GM19372 (cell line): ENCODE results near the gene LEF1.

ENCODE experiments used
- ATAC-seq: cut with Tn5 transposase; IDR thresholded peaks from one replicate; pipeline ENCODE4 v1.9.1; 2021; ENCODE audit warnings: mild to moderate bottlenecking, low read depth, moderate library complexity; ENCODE audit not compliant: unreplicated experiment

The LEF1 gene

GRCh38 chr4:108152980-108153379, 15.8 kb downstream of the LEF1 start:
- no peak for ATAC-seq

GRCh38 chr4:108149588-108150380, 18.9 kb downstream of the LEF1 start:
- no peak for ATAC-seq

GRCh38 chr4:108148316-108148715, 20.4 kb downstream of the LEF1 start:
- no peak for ATAC-seq

DNA sequence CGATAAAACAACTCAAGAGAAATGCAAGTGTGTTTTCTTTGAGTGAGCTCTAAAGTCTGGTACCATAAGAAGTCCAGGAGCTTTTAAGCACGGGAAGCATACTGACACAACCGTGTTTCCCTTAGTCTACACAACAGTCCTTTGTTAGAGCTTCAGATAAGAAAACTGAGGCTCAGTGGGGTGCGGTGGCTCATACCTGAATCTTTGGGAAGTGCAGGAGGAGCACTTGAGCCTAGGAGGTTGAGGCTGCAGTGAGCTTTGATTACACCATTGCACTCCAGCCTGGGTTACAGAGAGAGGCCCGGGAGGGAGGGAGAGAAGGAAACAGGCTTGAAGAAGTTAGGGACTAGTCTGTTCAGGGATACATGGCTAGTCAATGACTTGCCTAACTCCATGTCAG, 21.9 kb downstream of the LEF1 start:
- no peak for ATAC-seq

DNA sequence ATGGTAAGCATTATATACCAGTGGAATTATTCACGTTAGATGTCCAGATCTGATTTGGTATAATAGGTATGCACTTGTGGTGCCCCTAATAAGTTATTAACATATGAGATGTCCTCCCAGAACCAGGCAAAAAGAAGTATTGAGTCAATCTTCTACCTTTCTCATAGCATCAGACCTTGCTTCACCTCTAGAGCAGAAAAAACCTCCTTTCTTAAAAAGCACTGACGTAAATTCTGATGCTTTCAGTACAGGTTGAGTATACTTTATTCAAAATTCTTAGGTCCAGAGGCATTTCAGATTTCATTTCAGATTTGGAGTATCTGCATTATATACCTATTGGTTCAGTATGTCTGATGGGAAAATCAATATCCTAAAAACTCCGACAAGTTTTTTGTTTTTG, 22.4 kb downstream of the LEF1 start:
- no peak for ATAC-seq

GRCh38 chr4:108144451-108144850, 24.3 kb downstream of the LEF1 start:
- no peak for ATAC-seq

DNA sequence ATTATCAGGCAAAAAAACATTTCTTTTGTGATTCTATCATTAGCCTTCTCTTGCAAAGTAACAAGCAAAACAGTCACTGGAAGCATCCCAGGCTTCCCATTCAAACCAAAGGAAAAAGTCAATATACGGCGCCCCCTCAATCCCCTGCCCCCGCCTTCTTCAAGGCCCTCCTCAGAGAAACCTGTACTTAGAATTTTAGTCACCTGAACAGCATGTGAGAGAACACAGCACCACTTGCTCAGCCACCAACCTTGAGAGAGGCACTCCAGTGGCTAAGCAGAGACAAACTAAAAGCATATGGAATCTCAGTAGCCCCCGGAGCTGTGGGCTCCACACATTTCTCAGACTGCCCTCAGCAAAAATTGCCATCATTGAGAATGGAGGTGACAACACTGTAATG, 25.2 kb downstream of the LEF1 start:
- no peak for ATAC-seq

GRCh38 chr4:108142870-108143269, 25.9 kb downstream of the LEF1 start:
- no peak for ATAC-seq

DNA sequence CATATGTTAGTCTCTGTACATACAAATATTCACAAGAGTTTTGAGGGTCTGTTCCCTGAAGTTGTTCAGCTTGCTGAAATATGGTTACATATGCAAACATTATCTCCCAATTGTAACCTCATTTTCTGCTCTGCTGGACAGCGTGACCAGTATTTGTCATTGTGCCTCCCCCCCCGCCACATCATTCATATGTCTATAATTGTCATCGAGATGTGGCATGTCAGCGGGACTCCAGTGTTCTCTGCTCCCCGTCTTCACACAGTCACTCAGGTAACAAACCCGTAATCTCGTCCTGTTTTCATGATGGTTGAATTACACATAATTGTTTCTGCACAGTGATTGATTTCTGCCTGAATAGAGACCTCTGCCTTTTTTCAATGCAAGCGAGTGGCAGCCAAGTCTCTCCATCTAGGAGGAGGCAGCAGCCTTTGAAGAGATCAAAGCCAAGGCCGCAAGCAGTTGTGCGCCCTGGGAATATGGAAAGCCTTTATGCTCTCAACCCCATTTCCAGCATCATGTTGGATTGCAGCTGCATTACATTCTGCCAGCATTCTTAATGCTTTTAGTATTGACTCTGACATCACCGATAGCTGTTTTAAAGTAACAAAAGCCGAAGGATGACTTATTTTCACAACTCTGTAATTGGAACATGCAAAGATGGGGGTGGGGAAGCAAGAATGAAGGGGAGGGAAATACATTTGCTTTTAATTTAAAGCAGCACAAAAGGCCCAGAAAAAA, 27.4 kb downstream of the LEF1 start:
- ATAC-seq = no peak

DNA sequence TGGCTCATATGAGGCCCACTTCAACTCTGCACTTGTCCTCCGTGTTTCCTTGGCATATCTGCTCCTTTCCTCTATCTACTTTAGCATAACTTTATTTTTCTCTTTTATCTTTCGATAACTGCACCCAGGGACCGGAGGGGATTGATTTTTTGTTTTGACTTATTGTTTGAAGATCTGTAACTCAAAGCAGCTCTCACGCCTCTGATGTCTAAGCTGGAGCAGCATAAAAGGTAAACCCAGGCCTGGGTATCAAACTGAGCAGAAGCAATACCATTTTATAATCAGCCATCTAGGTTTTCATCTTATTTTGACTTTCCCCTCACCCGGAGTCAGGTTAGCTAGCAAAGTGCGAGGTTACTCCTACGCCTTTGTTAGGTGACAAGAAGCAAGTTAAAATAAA, 28.4 kb downstream of the LEF1 start:
- ATAC-seq = no peak

DNA sequence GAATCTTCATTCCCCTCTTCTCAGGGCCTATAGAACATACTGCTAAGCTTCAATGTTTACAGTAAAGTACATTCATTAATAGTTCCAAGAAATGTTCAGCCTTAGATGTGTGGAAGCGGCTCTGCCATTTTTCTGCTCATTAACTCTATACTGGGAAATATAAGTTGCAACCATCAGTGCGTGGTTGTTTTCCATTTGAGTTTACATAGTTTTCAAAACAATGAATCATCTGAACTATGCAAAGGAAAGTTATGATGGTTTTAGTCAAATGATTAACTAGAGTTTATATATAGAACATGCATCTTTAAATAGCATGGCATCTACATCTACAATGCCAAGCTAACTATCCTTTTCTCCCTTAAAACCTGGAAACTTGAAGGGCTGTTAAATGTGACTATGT, 29.6 kb downstream of the LEF1 start:
- ATAC-seq = peak; percentile 56

DNA sequence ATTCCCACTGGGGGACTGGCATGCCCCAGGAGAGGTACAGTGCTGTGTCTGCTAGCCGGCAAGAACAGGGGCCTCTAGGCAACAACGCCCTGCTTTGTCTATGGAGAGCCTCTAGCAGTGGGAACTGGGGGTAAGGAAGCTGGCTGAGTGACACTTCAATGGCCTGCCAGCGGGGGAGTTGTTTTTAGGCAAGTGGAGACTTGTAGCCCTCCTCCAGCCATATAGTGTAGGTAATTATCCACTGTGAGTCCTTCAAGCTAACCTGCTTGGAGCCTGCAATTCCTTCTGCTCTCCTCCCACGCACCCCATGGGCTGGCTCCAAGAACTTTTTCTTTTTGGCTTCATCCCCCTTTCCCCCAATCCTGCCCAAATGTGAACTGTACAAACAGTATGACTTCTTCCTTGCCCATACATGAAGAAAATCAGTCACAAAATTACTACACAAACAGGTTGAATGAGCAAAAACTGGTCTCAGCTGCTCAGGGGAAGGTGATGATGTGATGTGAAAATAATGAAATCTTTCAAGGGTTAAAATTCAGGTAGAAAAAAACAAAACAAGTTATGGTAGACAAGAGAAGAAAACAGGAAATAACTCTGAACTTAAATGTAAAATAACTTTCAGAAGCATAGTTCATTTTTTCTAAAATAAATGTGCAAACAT, 33.1 kb downstream of the LEF1 start:
- ATAC-seq = no peak

DNA sequence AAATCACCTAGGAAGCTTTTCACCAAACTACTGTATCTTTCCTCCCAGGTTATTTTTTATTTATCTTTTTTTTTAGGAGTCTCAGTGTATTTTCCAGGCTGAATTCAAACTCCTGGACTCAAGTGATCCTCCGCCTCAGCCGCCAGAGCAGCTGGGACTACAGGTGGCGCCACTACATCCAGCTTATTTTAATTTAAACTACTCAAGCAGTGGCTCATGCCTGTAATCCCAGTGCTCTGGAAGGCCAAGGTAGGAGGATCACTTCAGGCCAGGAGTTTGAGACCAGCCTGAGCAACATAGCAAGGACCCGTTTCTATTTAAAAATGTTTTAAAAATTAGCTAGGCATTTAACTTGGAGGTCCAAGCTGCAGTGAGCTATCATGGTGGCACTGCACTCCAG, 37.8 kb downstream of the LEF1 start:
- ATAC-seq = no peak

DNA sequence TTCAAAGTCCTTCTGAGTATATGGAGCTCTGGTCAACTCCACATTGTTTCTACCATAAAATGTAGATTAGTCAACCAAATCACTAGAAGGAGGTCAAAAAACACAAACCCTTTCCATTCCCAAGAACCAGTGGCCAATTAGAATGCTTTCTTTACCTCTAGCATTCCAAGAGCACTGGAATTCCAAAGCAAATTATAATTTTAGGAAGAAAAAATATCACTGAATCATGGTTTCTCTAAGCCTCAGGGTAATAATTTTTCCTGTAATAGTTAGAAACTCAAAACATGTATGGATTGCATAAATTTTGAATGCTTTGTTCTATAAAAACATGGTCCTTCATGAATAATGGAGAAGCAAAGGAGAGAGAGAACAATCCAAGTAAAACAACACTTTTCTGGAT, 39.5 kb downstream of the LEF1 start:
- no peak for ATAC-seq

GRCh38 chr4:108126806-108127205, 41.9 kb downstream of the LEF1 start:
- ATAC-seq = no peak

DNA sequence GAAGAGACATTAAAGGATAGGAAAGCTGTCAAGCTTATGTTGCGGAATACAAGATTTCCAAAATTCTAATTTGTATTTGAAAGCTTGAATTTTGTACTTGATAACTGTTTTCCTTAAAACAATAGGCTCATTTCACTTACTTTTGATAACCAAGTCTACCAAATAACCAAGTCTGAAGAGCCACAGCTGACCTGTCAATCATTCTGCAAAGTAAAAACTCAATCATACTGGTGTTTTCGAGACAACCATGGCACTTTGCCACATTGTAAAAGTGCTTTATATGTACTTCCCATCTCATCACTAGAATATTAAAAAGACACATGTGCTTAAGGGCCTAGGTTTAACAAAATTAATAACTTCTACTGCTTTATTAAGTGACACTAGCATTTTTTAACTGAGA, 47.9 kb downstream of the LEF1 start:
- ATAC-seq = no peak

DNA sequence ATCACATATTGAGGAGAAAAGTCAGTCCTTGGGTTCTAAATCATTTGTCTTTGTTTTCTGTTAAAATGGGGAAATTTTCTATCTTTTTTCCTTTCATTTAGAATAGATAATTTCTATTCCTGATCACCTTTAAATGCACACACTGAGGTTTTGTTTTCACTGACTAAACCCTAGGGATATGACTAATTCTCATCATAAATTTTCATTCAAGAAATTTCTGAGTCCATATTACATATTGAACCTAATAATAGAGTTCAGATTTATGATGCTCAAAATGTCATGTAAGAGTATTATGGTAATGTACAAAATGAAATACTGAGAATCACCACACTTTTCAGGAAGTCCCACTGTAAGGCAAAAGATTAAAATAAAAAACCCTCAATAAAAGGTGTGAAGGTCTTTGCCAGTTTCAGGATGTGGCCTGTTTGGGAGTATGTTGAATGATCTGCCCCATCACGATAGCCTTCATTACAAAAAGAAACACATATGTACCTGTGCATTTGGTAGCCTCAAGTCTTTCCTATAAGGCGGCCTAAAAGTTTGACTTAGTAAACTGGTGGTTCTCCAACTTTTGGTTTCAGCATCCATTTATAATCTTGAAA, 49.4 kb downstream of the LEF1 start:
- peak; percentile 10 for ATAC-seq

GRCh38 chr4:108118505-108118904, 50.2 kb downstream of the LEF1 start:
- ATAC-seq = peak; percentile 85

DNA sequence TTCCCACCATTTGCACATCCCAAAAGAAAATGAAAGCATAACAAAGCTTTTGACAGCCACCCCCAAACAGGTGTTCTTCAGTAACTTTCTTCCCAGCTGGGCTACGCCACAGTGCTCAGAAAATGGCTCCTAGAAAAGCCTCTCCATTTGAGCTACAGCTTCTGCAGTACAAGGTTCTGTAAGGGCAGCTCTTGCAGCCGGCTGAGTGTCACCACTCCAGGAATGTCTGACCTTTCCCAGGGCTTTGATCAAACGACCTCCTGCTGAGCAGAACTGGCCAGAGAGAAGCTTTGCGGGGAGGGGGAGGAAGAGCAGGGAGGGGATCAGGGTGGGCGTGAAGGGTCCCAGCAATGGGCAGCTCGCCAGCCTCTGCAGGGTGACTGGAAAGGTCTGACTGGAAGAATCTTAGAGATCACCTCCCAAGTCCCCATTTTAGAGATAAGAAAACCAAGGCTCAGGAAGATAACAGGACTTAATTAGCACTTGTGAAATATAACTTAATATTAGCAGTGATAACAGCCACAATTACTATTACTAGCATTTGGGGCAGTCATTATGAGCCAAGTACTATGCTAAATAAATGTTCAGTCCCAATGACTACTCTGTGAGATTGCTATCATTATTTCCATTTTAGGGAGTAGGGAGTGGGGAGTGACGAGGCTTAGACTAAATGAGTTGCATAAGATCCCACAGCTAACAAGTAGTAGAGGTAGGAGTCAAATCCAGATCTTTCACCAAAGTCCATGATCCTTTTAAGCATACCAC, 51.1 kb downstream of the LEF1 start:
- no peak for ATAC-seq

DNA sequence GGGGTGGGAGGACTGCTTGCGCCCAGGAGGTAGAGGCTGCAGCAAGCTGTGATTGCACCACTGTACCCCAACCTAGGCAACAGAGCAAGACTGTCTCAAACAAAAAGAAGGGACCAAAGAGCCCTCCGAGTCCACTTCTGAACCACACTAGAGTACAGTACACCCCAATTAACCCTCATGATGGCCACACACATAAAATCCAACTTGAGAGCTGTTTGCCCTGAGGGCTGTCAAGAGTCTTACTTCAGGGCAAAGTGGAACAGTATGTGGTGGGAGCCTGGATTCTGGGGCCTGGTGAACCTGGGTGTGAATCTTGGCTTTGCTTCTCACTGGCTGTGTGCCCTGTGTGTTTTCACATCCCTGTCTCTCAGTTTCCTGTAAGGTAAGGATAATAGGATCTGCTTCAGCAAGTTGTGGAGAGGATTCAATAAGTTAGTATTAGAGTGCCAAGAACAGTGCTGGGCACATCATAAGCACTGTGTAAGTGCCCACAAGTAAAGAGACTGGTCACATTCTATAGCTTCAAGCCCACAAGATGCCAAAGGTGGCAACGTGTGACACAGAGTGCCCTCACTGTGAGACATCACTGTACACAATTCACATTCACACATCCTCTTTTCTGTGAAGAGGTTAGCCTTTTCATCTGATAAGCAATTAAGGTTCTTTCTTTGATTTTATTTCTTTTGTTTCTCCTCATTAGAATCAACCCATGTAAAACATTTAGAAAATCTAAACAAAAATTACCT, 52.1 kb downstream of the LEF1 start:
- no peak for ATAC-seq
